ENCODE measurements around the gene MTCH2. TPM values are rescaled to one million over a fixed set of nuclear protein-coding genes. Genes with fewer than 3 reads are reported as not detected.

MTCH2 gene
- total RNA-seq, 1 experiment from 2014 or later, result 176 TPM

- Histone ChIP-seq H3K56ac (ENCODE audit: insufficient read length, low read depth, low read length) (no peak overlapping the region), H2BK5ac (ENCODE audit: insufficient read length, low read length) (no peak overlapping the region), H3K4me1 (ENCODE audit: insufficient read depth, low read length) (no peaks in the 10 kb centered on the region), H3T11ph (ENCODE audit: low read length) (no peak overlapping the region), H2AK5ac (ENCODE audit: insufficient read length, low read length) (no peak overlapping the region), H3K4me2 (ENCODE audit: insufficient read depth, insufficient read length, low read length) (no peak overlapping the region), H2BK20ac (ENCODE audit: low read depth, low read length, poor library complexity, severe bottlenecking) (no peak overlapping the region), H3K27ac (ENCODE audit: insufficient read length, low read depth, low read length) (no peak overlapping the region), H3K79me1 (ENCODE audit: insufficient read depth, low read depth, low read length, poor library complexity, severe bottlenecking) (peaks cover 3% of the 10 kb centered on the region), H4K20me1 (ENCODE audit: control insufficient read depth, insufficient read depth, insufficient read length) (no peaks in the 10 kb centered on the region), H2AFZ (ENCODE audit: low read length) (no peak overlapping the region), H4K5ac (ENCODE audit: insufficient read length, low read depth, low read length) (no peak overlapping the region), H3K23me2 (ENCODE audit: insufficient read length, low read depth, low read length, poor library complexity, severe bottlenecking) (no peaks in the 10 kb centered on the region), H3K14ac (ENCODE audit: insufficient read depth, low read length) (no peak overlapping the region), H3K4ac (ENCODE audit: low read depth, low read length) (no peak overlapping the region), H3K23ac (ENCODE audit: insufficient read length, low read depth, low read length) (no peak overlapping the region), H3K9me3 (ENCODE audit: control insufficient read depth, low read depth, low read length) (no peaks in the 10 kb centered on the region), H3K27me3 (ENCODE audit: insufficient read depth, low read length) (no peaks in the 10 kb centered on the region), H3K9ac (ENCODE audit: extremely low read depth, insufficient read length, low read length) (no peak overlapping the region), H3K18ac (ENCODE audit: insufficient read length, low read depth, low read length) (no peak overlapping the region), H2BK120ac (ENCODE audit: low read depth, low read length, poor library complexity, severe bottlenecking) (no peak overlapping the region), H4K8ac (replicated peaks; ENCODE audit: insufficient read length, low read depth, low read length) (no peak overlapping the region), H3K79me2 (ENCODE audit: insufficient read depth, low read length) (no peaks in the 10 kb centered on the region; the same call in 1 of the 2 replicates), H2BK15ac (ENCODE audit: low read depth, low read length) (no peak overlapping the region), H2BK12ac (ENCODE audit: insufficient read length, low read depth, low read length) (no peak overlapping the region), H4K91ac (ENCODE audit: insufficient read length, low read depth, low read length) (no peak overlapping the region)
- H3K9me3 Mint-ChIP-seq, result no peaks in the 10 kb centered on the region
- peaks cover 21 to 78% (median 70%) of the 10 kb centered on the region in 3 experiments for H3K36me3 Mint-ChIP-seq (ENCODE audit: insufficient read depth in 1 of 3, low read depth in 3 of 3)
- H3K27me3 Mint-ChIP-seq (ENCODE audit: low read depth), result no peaks in the 10 kb centered on the region
- H3K4me3 Mint-ChIP-seq, result no peak overlapping the region
- no peak for DNase-seq
- WGBS (ENCODE audit: extremely low coverage, insufficient read length, low lambda C conversion rate), result no CpG with 5 or more reads among the region's 1 CpG
- no peak overlapping the region for H3K27ac Mint-ChIP-seq
- TF ChIP-seq CTCF (conservative IDR thresholded peaks at IDR 0.05), result no peak
- peaks cover under 1% of the 10 kb centered on the region in 2 experiments; a peak in 3 of 4 replicates for H3K4me1 Mint-ChIP-seq
Measured at GRCh38 chr11:47571895-47572294, 70.5 kb downstream of the MTCH2 start.
